HepG2 (cell line): Measurements from ENCODE around the gene KRTAP10-10. TPM values are rescaled to one million over a fixed set of nuclear protein-coding genes. Genes with fewer than 3 reads are reported as not detected.

Experiments
- ATAC-seq: fragments of 200-7000 bp; cut with Tn5 transposase; 3 replicates; pipeline ENCODE4 v1.9.1; 2020; ENCODE audit warnings: mild to moderate bottlenecking, moderate library complexity
- BruUV-seq: library from RNA; stranded (reverse); fragments of 400-500 nt; replicated peaks from 2 replicates; lab custom pipeline; 2021; lab: Mats Ljungman, UMichigan
- CTCF ChIA-PET: fragments of 300-600 bp; formaldehyde crosslinking; extraction: SDS; loops from one replicate; lab custom pipeline; 2021; ENCODE audit warnings: low total read pairs, inconsistent platforms, low intra/inter-chr PET ratio; lab: Yijun Ruan, JAX
- POLR2A ChIA-PET: fragments of 350-600 bp; sonication (Branson Sonifier 250); formaldehyde crosslinking; loops from one replicate; lab custom pipeline; 2020; ENCODE audit warnings: antibody characterized with exemption, inconsistent platforms; lab: Yijun Ruan, JAX
- DNase-seq: peaks from one replicate; pipeline ENCODE4 v3.0.0-alpha.2; 2015; ENCODE audit warnings: low spot score
- FAIRE-seq: peaks from 3 replicates; lab custom pipeline; 2011; peaks lifted over from hg19 to GRCh38; lab: Jason Lieb, UNC
- H2AFZ ChIP-seq: one replicate; pipeline ENCODE4 v1.6.1; 2011; ENCODE audit warnings: low read length, inconsistent platforms
- H3K27ac ChIP-seq: fragments of 300-600 bp; 3 replicates; pipeline ENCODE4 v1.8.0; 2011; ENCODE audit warnings: mixed run types, mild to moderate bottlenecking, mixed read lengths, low read length, inconsistent platforms; ENCODE audit not compliant: insufficient read depth; ENCODE audit errors: extremely low read length
- H3K27me3 ChIP-seq, 2 experiments: fragments of 200-600 bp in 1 of 2; 2 replicates in 1 of 2; 3 replicates in 1 of 2; pipeline versions ENCODE4 v1.6.0 to v1.8.0; 2011; ENCODE audit warnings: low read length in 2 of 2, mild to moderate bottlenecking in 2 of 2, moderate library complexity in 2 of 2, inconsistent platforms in 1 of 2; ENCODE audit not compliant: insufficient read depth in 2 of 2, control insufficient read depth in 1 of 2
- H3K36me3 ChIP-seq, 2 experiments: fragments of 200-600 bp in 1 of 2; replicated peaks in 1 of 2; 2 replicates in 1 of 2; 3 replicates in 1 of 2; pipeline versions ENCODE4 v1.5.1 to v1.8.0; 2011; ENCODE audit warnings: low read length in 2 of 2, inconsistent platforms in 1 of 2; ENCODE audit not compliant: insufficient read depth in 2 of 2, control insufficient read depth in 1 of 2
- H3K4me1 ChIP-seq: 2 replicates; pipeline ENCODE4 v1.5.1; 2012; ENCODE audit warnings: low read length, inconsistent platforms; ENCODE audit not compliant: insufficient read depth
- H3K4me2 ChIP-seq: 2 replicates; pipeline ENCODE4 v1.6.0; 2011; ENCODE audit warnings: low read depth, low read length, inconsistent platforms
- H3K4me3 ChIP-seq, 3 experiments: fragments of 200-600 bp in 1 of 3; sonication (generic), shearing (Covaris generic) in 1 of 3; replicated peaks in 1 of 3; 2 replicates each; pipeline ENCODE4 v1.5.1; 2011 to 2016; ENCODE audit warnings: low read length in 3 of 3, inconsistent platforms in 2 of 3, low read depth in 2 of 3, mild to moderate bottlenecking in 2 of 3, control low read depth in 1 of 3, mixed read lengths in 1 of 3; ENCODE audit not compliant: insufficient read depth in 1 of 3
- H3K79me2 ChIP-seq: one replicate; pipeline ENCODE4 v1.6.1; 2011; ENCODE audit warnings: low read length, inconsistent platforms; ENCODE audit not compliant: insufficient read depth
- H3K9ac ChIP-seq: 2 replicates; pipeline ENCODE4 v1.6.0; 2011; ENCODE audit warnings: mild to moderate bottlenecking, low read depth, low read length, inconsistent platforms; ENCODE audit not compliant: insufficient read depth
- H3K9me3 ChIP-seq: 2 replicates; pipeline ENCODE4 v1.5.1; 2012; ENCODE audit warnings: mild to moderate bottlenecking, low read length
- H4K20me1 ChIP-seq: 2 replicates; pipeline ENCODE4 v1.6.0; 2011; ENCODE audit warnings: inconsistent platforms, mild to moderate bottlenecking, low read length, moderate library complexity; ENCODE audit not compliant: insufficient read depth
- CENPX ChIP-seq: sonication (generic); formaldehyde crosslinking; IDR thresholded peaks from 2 replicates; pipeline ENCODE4 v1.9.0; 2021; ENCODE audit warnings: mild to moderate bottlenecking, missing genetic modification reagents, moderate library complexity
- EHMT2 ChIP-seq: fragments of 200-600 bp; sonication (generic); IDR thresholded peaks from 2 replicates; pipeline ENCODE4 v1.7.0; 2017; ENCODE audit warnings: antibody characterized with exemption, low read depth, low read length, borderline replicate concordance
- ELF4 ChIP-seq: sonication (generic); formaldehyde crosslinking; IDR thresholded peaks from 2 replicates; pipeline ENCODE4 v1.5.0; 2020; ENCODE audit warnings: missing genetic modification reagents, mild to moderate bottlenecking, moderate library complexity, borderline replicate concordance
- KDM6A ChIP-seq: IDR thresholded peaks from 2 replicates; pipeline ENCODE4 v1.6.1; 2016; ENCODE audit warnings: low read depth
- RARA ChIP-seq: IDR thresholded peaks from 2 replicates; pipeline ENCODE4 v1.6.1; 2016; ENCODE audit warnings: missing genetic modification reagents, missing compliant biosample characterization
- SMC3 ChIP-seq: IDR thresholded peaks from 2 replicates; pipeline ENCODE4 v1.6.1; 2011; ENCODE audit warnings: low read length, improper control_type of control experiment
- STAG1 ChIP-seq: sonication (generic); formaldehyde crosslinking; IDR thresholded peaks from 2 replicates; pipeline ENCODE4 v1.4.0; 2020; ENCODE audit warnings: missing genetic modification reagents
- TEAD2 ChIP-seq: sonication (generic); formaldehyde crosslinking; IDR thresholded peaks from 2 replicates; pipeline ENCODE4 v1.9.0; 2021; ENCODE audit warnings: missing genetic modification reagents
- ZBTB3 ChIP-seq: sonication (generic); formaldehyde crosslinking; IDR thresholded peaks from 2 replicates; pipeline ENCODE4 v1.4.0; 2020; ENCODE audit warnings: low read depth, mild to moderate bottlenecking, moderate library complexity, missing genetic modification reagents, borderline replicate concordance
- ZFP36 ChIP-seq: fragments of 150-350 bp; IDR thresholded peaks from 2 replicates; pipeline ENCODE4 v1.6.1; 2018; ENCODE audit warnings: borderline replicate concordance, low read length, low read depth; ENCODE audit not compliant: partially characterized antibody
- ZNF124 ChIP-seq: sonication (generic); formaldehyde crosslinking; IDR thresholded peaks from 2 replicates; pipeline ENCODE4 v1.4.0; 2020; ENCODE audit warnings: missing genetic modification reagents
- ZNF160 ChIP-seq: sonication (generic); formaldehyde crosslinking; IDR thresholded peaks from 2 replicates; pipeline ENCODE4 v1.8.0; 2022; ENCODE audit warnings: mild to moderate bottlenecking, inconsistent platforms, missing genetic modification reagents
- ZNF317 ChIP-seq: sonication (generic); formaldehyde crosslinking; IDR thresholded peaks from 2 replicates; pipeline ENCODE4 v1.5.0; 2020; ENCODE audit warnings: mild to moderate bottlenecking, missing genetic modification reagents
- ZNF563 ChIP-seq: sonication (generic); formaldehyde crosslinking; IDR thresholded peaks from 2 replicates; pipeline ENCODE4 v1.8.0; 2022; ENCODE audit warnings: mild to moderate bottlenecking, moderate library complexity, missing genetic modification reagents
- WGBS: methylation state at CpG from one replicate; pipeline ENCODE4 v1.1.6; 2017; ENCODE audit warnings: low lambda C conversion rate; 5-methylcytosine and 5-hydroxymethylcytosine counted together
- in situ Hi-C: cut with HindIII; loops from 2 replicates; pipeline ENCODE4 v1.10.0; 2017; ENCODE audit warnings: low pct_unique_long_range_greater_than_20kb; ENCODE audit not compliant: extremely low pct_ligation_motif_present
- intact Hi-C: fragments of 100-400 bp; cut with micrococcal nuclease; formaldehyde crosslinking; loops from one replicate; pipeline ENCODE4 v1.10.0; 2022; ENCODE audit not compliant: unreplicated experiment
- polyA plus RNA-seq, 8 experiments: library from polyadenylated mRNA; depleted of rRNA in 3 of 8; stranded (reverse) in 7 of 8; unstranded in 1 of 8; fragments of >200 nt; fragmentation: Illumina TruSeq in 4 of 8; extraction: Trizol in 4 of 8; gene quantifications; 2 replicates each; pipeline versions ENCODE4 v1.2.1 to v1.2.3, GENCODE V29; 2011 to 2016; ENCODE audit warnings: low read depth in 4 of 8, missing spikeins in 1 of 8, mixed read lengths in 1 of 8; ENCODE audit not compliant: insufficient read depth in 1 of 8
- total RNA-seq, 5 experiments: library from RNA; depleted of rRNA; stranded (reverse); fragments of >200 nt; fragmentation: Illumina TruSeq; extraction: Trizol; gene quantifications; 2 replicates each; pipeline ENCODE4 v1.2.3, GENCODE V29; 2016; ENCODE audit warnings: low read depth in 1 of 5
- TF ChIP-seq, protein P1 (sequence below): sonication (generic); formaldehyde crosslinking; IDR thresholded peaks from 2 replicates; pipeline ENCODE4 v1.5.0; 2020; ENCODE audit warnings: mild to moderate bottlenecking, missing genetic modification reagents, moderate library complexity

Gene KRTAP10-10
- total and polyA plus RNA-seq, 2 of the 13 experiments (the other 11 are each of a cell fraction or from before 2014, with no cell fraction given), result not detected

DNA sequence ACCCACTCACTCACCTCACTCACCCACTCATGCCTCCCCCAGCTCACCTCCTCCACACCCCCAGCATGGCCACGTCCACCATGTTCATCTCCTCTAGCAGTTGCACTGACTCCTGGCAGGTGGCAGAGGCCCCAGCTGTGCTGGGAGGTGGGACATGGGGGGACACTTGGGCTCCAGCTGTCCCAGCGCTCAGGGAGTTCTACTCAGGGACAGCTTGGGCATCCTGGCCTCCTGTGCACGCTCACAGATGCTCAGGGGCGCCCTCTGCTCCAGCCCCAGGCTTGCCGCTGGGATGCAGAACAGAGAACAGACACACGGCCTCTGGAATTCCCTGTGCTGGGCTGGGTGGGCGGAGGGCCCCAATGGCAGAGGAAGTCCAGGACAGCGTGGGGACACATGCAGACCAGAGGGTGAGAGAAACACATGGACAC lies 20.1 kb upstream of the KRTAP10-10 start:
- in situ Hi-C loops (no loop called here), intact Hi-C loops (no loop called here)
- H4K20me1 ChIP-seq, result no peaks in the 10 kb centered on the region
- H3K4me2 ChIP-seq, result no peak overlapping the region
- DNase-seq (no peak), FAIRE-seq (no peak), ATAC-seq (peak; percentile 46; the same call in 2 of the 3 replicates)
- no peak overlapping the region for H2AFZ ChIP-seq
- no peak overlapping the region for H3K27ac ChIP-seq
- no peaks in the 10 kb centered on the region for H3K36me3 ChIP-seq
- no peaks in the 10 kb centered on the region for H3K79me2 ChIP-seq
- no TSS peak for BruUV-seq
- 0 out of 2 replicates have a peak, but pooled peaks cover 4% of the 10 kb centered on the region for H3K9me3 ChIP-seq
- ChIA-PET POLR2A (no interaction called here), CTCF (no interaction called here)
- H3K4me1 ChIP-seq, result no peaks in the 10 kb centered on the region
- no peak overlapping the region for H3K4me3 ChIP-seq
- no peak overlapping the region for H3K9ac ChIP-seq
- peaks cover 1 to 28% of the 10 kb centered on the region in 2 experiments; a peak in 3 of 5 replicates for H3K27me3 ChIP-seq
- WGBS, result 16% methylated on average over 7 of the region's 8 CpGs
- TF ChIP-seq TEAD2 (CRISPR knock-in tag) (no peak), ZFP36 (no peak), ZNF160 (CRISPR knock-in tag) (no peak), STAG1 (CRISPR knock-in tag) (0 out of 2 replicates have a peak, but pooled peaks have one; percentile 12), EHMT2 (no peak)
- TF ChIP-seq, protein P1, sequence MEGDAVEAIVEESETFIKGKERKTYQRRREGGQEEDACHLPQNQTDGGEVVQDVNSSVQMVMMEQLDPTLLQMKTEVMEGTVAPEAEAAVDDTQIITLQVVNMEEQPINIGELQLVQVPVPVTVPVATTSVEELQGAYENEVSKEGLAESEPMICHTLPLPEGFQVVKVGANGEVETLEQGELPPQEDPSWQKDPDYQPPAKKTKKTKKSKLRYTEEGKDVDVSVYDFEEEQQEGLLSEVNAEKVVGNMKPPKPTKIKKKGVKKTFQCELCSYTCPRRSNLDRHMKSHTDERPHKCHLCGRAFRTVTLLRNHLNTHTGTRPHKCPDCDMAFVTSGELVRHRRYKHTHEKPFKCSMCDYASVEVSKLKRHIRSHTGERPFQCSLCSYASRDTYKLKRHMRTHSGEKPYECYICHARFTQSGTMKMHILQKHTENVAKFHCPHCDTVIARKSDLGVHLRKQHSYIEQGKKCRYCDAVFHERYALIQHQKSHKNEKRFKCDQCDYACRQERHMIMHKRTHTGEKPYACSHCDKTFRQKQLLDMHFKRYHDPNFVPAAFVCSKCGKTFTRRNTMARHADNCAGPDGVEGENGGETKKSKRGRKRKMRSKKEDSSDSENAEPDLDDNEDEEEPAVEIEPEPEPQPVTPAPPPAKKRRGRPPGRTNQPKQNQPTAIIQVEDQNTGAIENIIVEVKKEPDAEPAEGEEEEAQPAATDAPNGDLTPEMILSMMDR (CRISPR knock-in tag), result peak; percentile 29; the same call in 1 of the 2 replicates

DNA sequence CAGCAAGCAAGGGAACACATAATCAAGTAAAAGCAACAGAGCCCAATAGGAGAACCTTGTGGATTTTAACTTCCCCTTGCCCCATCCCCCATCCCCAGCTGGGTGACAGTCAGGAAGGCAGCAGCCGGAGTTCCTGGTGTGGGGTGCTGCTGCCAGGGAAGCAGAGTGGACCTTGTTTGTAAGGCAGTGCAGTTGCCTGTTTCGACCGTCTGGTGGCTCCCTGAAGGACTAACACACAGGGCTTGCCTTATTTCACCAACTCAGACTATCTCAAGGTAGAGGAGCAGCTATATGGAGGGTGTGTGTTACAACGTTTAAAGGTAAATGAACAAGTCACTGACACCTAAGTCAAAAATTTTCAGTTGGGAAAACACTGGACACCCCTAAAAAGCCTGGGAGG lies 18.7 kb upstream of the KRTAP10-10 start:
- peak; percentile 43 for FAIRE-seq
- Histone ChIP-seq H3K27me3 (peaks cover 1 to 28% of the 10 kb centered on the region in 2 experiments; a peak in 3 of 5 replicates), H4K20me1 (no peaks in the 10 kb centered on the region), H3K79me2 (no peaks in the 10 kb centered on the region), H3K4me3 (no peak overlapping the region), H3K4me2 (no peak overlapping the region), H3K9me3 (peaks cover 8% of the 10 kb centered on the region), H3K4me1 (no peaks in the 10 kb centered on the region), H3K9ac (no peak overlapping the region), H3K27ac (no peak overlapping the region), H2AFZ (no peak overlapping the region), H3K36me3 (no peaks in the 10 kb centered on the region)
- 0% methylated on average over 3 of the region's 4 CpGs for WGBS
- ChIA-PET POLR2A (no interaction called here), CTCF (no interaction called here)
- in situ Hi-C loops, result no loop called here
- ATAC-seq, result peak; percentile 88
- intact Hi-C loops, result loop anchor here (2.0 kb wide), 1 partner anchor 174 kb away; no protein-coding TSS in a partner anchor
- BruUV-seq, result no TSS peak
- peak; percentile 16 for DNase-seq
- TF ChIP-seq STAG1 (CRISPR knock-in tag) (peak; percentile 68), KDM6A (CRISPR knock-in tag) (no peak), SMC3 (peak; percentile 67), CENPX (CRISPR knock-in tag) (no peak), ZNF563 (CRISPR knock-in tag) (no peak), ZNF317 (CRISPR knock-in tag) (0 out of 2 replicates have a peak, but pooled peaks have one; percentile 21), ZNF124 (CRISPR knock-in tag) (no peak), RARA (CRISPR knock-in tag) (no peak), ZBTB3 (CRISPR knock-in tag) (no peak), ELF4 (CRISPR knock-in tag) (no peak)
- TF ChIP-seq, protein P1 (CRISPR knock-in tag), result peak; percentile 68
